Endothelial cell of umbilical vein (primary cell): ENCODE data around the gene CDCP2. TPM values are rescaled to one million over a fixed set of nuclear protein-coding genes. Genes with fewer than 3 reads are reported as not detected.

Experiments used
- BruUV-seq: library from RNA; stranded (reverse); fragments of 400-500 nt; replicated peaks from 2 replicates; lab custom pipeline; 2021; lab: Mats Ljungman, UMichigan
- CTCF ChIA-PET: fragments of 300-600, 350-600 bp; sonication (Branson Sonifier 250); formaldehyde crosslinking; loops from one replicate; lab custom pipeline; 2021; ENCODE audit warnings: antibody characterized with exemption, inconsistent platforms; lab: Charles Lee
- POLR2A ChIA-PET: fragments of 300-600, 350-600 bp; sonication (Branson Sonifier 250); formaldehyde crosslinking; loops from one replicate; lab custom pipeline; 2021; ENCODE audit warnings: antibody characterized with exemption, inconsistent platforms; lab: Charles Lee
- DNase-seq: peaks from one replicate; pipeline ENCODE4 v3.0.0-alpha.2; 2011; ENCODE audit warnings: low read depth, low spot score
- FAIRE-seq: peaks from 2 replicates; lab custom pipeline; 2011; peaks lifted over from hg19 to GRCh38; lab: Jason Lieb, UNC
- H2AFZ ChIP-seq: 2 replicates; pipeline ENCODE4 v1.6.0; 2012; ENCODE audit warnings: low read depth, low read length, control low read depth, inconsistent platforms
- H3K27ac ChIP-seq: 2 replicates; pipeline ENCODE4 v1.5.1; 2011; ENCODE audit warnings: low read depth, mild to moderate bottlenecking, control low read depth, low read length, moderate library complexity; ENCODE audit not compliant: insufficient read depth
- H3K27me3 ChIP-seq, 2 experiments: 2 replicates each; pipeline versions ENCODE4 v1.6.0 to v1.6.1; 2011; ENCODE audit warnings: low read length in 2 of 2, mixed read lengths in 1 of 2; ENCODE audit not compliant: control insufficient read depth in 2 of 2, insufficient read depth in 2 of 2
- H3K36me3 ChIP-seq, 2 experiments: 2 replicates in 1 of 2; 3 replicates in 1 of 2; pipeline ENCODE4 v1.5.1; 2011; ENCODE audit warnings: low read length in 2 of 2, mild to moderate bottlenecking in 1 of 2, moderate library complexity in 1 of 2; ENCODE audit not compliant: control insufficient read depth in 2 of 2, insufficient read depth in 2 of 2; ENCODE audit errors: extremely low read depth in 1 of 2
- H3K4me1 ChIP-seq: 3 replicates; pipeline ENCODE4 v1.5.1; 2011; ENCODE audit warnings: mild to moderate bottlenecking, low read length; ENCODE audit not compliant: control insufficient read depth, insufficient read depth; ENCODE audit errors: extremely low read depth
- H3K4me2 ChIP-seq: 2 replicates; pipeline ENCODE4 v1.6.1; 2011; ENCODE audit warnings: low read length, control low read depth, mixed read lengths; ENCODE audit not compliant: insufficient read depth
- H3K4me3 ChIP-seq, 3 experiments: fragments of 200-600 bp in 1 of 3; sonication (generic), shearing (Covaris generic) in 1 of 3; replicated peaks in 1 of 3; 2 replicates each; pipeline ENCODE4 v1.5.1; 2011 to 2016; ENCODE audit warnings: control low read depth in 3 of 3, low read length in 3 of 3, mild to moderate bottlenecking in 2 of 3, inconsistent platforms in 1 of 3, low read depth in 1 of 3, moderate library complexity in 1 of 3; ENCODE audit not compliant: insufficient read depth in 1 of 3
- H3K79me2 ChIP-seq: 2 replicates; pipeline ENCODE4 v1.6.0; 2012; ENCODE audit warnings: low read length, inconsistent platforms; ENCODE audit not compliant: control insufficient read depth, insufficient read depth
- H3K9ac ChIP-seq: replicated peaks from 2 replicates; pipeline ENCODE3; 2011; ENCODE audit warnings: low read length, control low read depth; ENCODE audit not compliant: insufficient read depth; ENCODE audit errors: extremely low read depth
- H3K9me1 ChIP-seq: replicated peaks from 3 replicates; pipeline ENCODE4 v1.6.0; 2011; ENCODE audit warnings: mild to moderate bottlenecking, low read length; ENCODE audit not compliant: control insufficient read depth, insufficient read depth; ENCODE audit errors: extremely low read depth
- H3K9me3 ChIP-seq: replicated peaks from 2 replicates; pipeline ENCODE4 v1.5.1; 2012; ENCODE audit warnings: low read length, inconsistent platforms; ENCODE audit not compliant: control insufficient read depth, insufficient read depth
- H4K20me1 ChIP-seq: replicated peaks from 2 replicates; pipeline ENCODE3; 2011; ENCODE audit warnings: mild to moderate bottlenecking, low read length; ENCODE audit not compliant: control insufficient read depth, insufficient read depth; ENCODE audit errors: extremely low read depth
- EZH2 ChIP-seq: IDR thresholded peaks from 2 replicates; pipeline ENCODE4 v1.6.1; 2012; ENCODE audit warnings: borderline replicate concordance, low read depth, mild to moderate bottlenecking, moderate library complexity, low read length, inconsistent platforms; ENCODE audit not compliant: severe bottlenecking
- FOS ChIP-seq: IDR thresholded peaks from 2 replicates; pipeline ENCODE4 v1.6.1; 2011; ENCODE audit warnings: mild to moderate bottlenecking, low read length, moderate library complexity, borderline replicate concordance; ENCODE audit not compliant: insufficient read depth
- JUN ChIP-seq: IDR thresholded peaks from 2 replicates; pipeline ENCODE4 v1.6.1; 2011; ENCODE audit warnings: borderline replicate concordance, low read depth; ENCODE audit not compliant: insufficient read length, insufficient read depth
- MYC ChIP-seq: IDR thresholded peaks from one replicate; pipeline ENCODE4 v1.6.1; 2011; ENCODE audit warnings: mild to moderate bottlenecking, low read depth, low read length
- POLR2AphosphoS5 ChIP-seq: IDR thresholded peaks from 2 replicates; pipeline ENCODE4 v1.6.1; 2012; ENCODE audit warnings: low read depth, mild to moderate bottlenecking, control low read depth, low read length, moderate library complexity; ENCODE audit not compliant: insufficient read depth
- dilution Hi-C: fragments of 300-500 bp; cut with MboI; formaldehyde crosslinking; loops from one replicate; pipeline ENCODE4 v1.15.0; 2019; ENCODE audit warnings: low sequenced_read_pairs; ENCODE audit not compliant: extremely low pct_ligation_motif_present
- intact Hi-C: fragments of 100-400 bp; cut with micrococcal nuclease; formaldehyde crosslinking; loops from one replicate; pipeline ENCODE4 v1.10.0; 2022
- polyA plus RNA-seq, 4 experiments: library from polyadenylated mRNA; depleted of rRNA in 3 of 4; stranded (reverse) in 3 of 4; unstranded in 1 of 4; fragments of >200 nt; gene quantifications; 2 replicates each; pipeline versions ENCODE4 v1.2.1 to v1.2.3, GENCODE V29; 2011 to 2012; ENCODE audit warnings: missing spikeins in 1 of 4
- total RNA-seq: library from RNA; stranded (reverse); gene quantifications from 2 replicates; pipeline ENCODE4 v1.2.3, GENCODE V29; 2021
- TF ChIP-seq, protein P1 (sequence below), 2 donors: IDR thresholded peaks; 1 replicate in 1 of 2; 2 replicates in 1 of 2; pipeline ENCODE4 v1.5.1; 2011; ENCODE audit warnings: low read length in 2 of 2, mild to moderate bottlenecking in 2 of 2, moderate library complexity in 2 of 2, control low read depth in 1 of 2, inconsistent platforms in 1 of 2, low read depth in 1 of 2; ENCODE audit not compliant: insufficient read depth in 1 of 2; ENCODE audit errors: extremely low read depth in 1 of 2

Gene CDCP2
- total and polyA plus RNA-seq, 2 donors (not counting 3 experiments of a cell fraction or from before 2014, with no cell fraction given) = 0.10 TPM; not detected in 1

DNA sequence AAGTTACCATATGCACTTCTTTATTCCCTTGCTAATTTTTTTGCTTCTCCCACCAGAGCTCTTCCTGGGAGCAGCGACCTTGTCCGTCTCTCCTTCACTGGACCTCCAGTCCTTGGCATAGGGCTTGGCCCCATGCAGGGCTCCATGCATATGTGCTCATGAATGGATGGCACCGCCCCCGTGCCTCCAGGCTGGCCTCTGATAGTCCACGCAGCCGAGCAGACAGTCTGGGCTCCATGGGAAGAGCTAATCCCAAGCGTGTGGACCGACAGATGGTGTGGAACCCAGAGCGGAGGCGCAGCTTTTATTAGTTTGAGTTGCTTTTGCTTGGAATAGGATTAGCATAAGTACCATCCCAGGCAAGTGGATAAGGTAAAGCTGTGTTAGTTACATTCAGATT, 41.8 kb downstream of the CDCP2 start:
- no peaks in the 10 kb centered on the region for H3K36me3 ChIP-seq
- no peak overlapping the region for H3K4me3 ChIP-seq
- ChIA-PET POLR2A (no interaction called here), CTCF (interaction anchor here (1.2 to 3.1 kb wide), 4 partner anchors 11 to 389 kb away, joined by 3 to 15 read pairs (median 6); no protein-coding TSS in a partner anchor)
- no peak overlapping the region for H3K27ac ChIP-seq
- intact Hi-C loops (no loop called here), dilution Hi-C loops (no loop called here)
- H3K9me3 ChIP-seq = no peaks in the 10 kb centered on the region
- no peaks in the 10 kb centered on the region for H3K4me1 ChIP-seq
- FAIRE-seq (no peak), DNase-seq (no peak)
- H3K9ac ChIP-seq = no peak overlapping the region
- H3K79me2 ChIP-seq = no peaks in the 10 kb centered on the region
- no TSS peak for BruUV-seq
- H2AFZ ChIP-seq = no peak overlapping the region
- no peak overlapping the region for H3K4me2 ChIP-seq
- H3K27me3 ChIP-seq = peaks cover 0 to 3% of the 10 kb centered on the region in 2 experiments
- no peaks in the 10 kb centered on the region for H4K20me1 ChIP-seq
- TF ChIP-seq MYC (no peak), FOS (no peak), EZH2 (no peak), JUN (no peak), POLR2AphosphoS5 (no peak)
- TF ChIP-seq, protein P1, sequence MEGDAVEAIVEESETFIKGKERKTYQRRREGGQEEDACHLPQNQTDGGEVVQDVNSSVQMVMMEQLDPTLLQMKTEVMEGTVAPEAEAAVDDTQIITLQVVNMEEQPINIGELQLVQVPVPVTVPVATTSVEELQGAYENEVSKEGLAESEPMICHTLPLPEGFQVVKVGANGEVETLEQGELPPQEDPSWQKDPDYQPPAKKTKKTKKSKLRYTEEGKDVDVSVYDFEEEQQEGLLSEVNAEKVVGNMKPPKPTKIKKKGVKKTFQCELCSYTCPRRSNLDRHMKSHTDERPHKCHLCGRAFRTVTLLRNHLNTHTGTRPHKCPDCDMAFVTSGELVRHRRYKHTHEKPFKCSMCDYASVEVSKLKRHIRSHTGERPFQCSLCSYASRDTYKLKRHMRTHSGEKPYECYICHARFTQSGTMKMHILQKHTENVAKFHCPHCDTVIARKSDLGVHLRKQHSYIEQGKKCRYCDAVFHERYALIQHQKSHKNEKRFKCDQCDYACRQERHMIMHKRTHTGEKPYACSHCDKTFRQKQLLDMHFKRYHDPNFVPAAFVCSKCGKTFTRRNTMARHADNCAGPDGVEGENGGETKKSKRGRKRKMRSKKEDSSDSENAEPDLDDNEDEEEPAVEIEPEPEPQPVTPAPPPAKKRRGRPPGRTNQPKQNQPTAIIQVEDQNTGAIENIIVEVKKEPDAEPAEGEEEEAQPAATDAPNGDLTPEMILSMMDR (IDR thresholded peaks at IDR 0.05; ENCODE audit: extremely low read depth in 1 of 2, insufficient read depth in 1 of 2, low read depth in 1 of 2, low read length in 2 of 2) = no peak
- no peaks in the 10 kb centered on the region for H3K9me1 ChIP-seq
